Measurements from ENCODE around the gene ATXN7L1.

The ATXN7L1 gene

DNA sequence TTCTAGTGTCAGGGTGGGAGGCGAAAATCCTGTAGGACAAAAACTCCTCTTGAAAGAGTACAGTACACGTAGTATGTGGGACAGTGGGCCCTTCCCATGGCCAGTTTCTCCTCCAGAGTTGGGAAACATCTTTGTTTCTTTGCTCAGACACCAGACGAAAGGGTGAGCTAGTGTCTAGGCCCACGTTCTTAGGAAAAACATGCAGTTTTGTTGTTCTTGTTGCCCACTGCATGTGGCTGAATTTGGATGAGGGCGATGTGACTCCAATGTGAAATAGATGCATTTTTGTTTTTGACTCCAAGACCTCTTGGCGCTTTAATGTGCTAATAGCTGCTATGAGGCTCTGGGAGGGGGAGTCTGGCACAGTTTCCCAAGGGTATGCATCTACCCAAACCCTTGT, 100.8 kb downstream of the ATXN7L1 start:
- DNase-seq, result no peak

DNA sequence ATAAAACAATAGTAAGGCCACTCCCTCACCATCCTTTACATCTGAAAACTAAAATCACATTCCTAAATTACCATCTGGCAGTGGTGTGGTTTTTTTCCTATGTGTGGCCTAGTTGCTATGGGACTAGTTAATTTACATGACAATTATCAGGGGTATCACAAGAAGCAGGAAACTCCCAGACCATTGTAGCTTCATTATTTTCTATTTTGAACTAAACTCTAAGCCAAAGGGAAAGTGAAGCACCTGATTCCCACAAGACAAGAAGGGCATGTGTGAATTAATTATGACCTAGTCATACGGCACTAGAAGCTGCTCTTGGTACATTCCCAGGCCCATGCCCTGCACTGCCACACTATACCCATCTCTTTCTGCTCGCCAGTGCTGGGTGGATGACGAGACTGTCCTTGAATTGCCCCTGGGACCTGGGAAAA, 103.4 kb downstream of the ATXN7L1 start:
- no peak for DNase-seq

DNA sequence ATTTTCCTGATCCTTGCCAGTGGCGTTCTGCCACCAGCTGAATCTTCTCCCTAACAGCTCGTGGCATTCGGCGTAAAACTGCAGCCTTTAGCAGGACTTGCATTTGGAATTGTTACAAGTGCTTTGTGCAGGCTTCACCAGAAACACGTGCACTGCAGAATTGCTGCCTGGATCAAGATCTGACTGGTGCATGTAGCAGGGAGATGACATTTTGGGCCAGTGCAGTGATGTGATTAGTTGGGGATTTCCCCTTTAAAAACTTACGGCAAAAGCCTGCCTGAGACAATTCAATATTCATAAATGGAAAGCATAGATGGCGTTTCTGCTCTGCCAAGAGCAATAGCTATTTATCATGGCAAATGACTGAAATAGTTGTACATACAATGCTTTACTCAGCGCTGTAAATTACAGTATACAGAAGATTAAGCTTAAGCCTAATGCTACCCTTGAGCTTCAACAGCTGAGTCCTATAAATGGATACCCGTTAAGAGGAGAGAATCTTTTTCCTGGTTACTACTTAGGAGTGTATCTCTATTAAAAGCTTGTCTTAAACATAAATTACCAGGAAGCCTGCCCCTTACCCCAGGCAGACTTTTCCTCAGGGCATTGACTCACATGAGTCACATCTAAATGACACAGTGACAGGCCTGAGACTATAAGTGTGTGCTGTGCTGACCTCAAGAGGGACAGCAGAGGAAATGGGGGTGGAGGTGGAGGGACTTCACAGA, 106.3 kb downstream of the ATXN7L1 start:
- peak; percentile 69 for DNase-seq

DNA sequence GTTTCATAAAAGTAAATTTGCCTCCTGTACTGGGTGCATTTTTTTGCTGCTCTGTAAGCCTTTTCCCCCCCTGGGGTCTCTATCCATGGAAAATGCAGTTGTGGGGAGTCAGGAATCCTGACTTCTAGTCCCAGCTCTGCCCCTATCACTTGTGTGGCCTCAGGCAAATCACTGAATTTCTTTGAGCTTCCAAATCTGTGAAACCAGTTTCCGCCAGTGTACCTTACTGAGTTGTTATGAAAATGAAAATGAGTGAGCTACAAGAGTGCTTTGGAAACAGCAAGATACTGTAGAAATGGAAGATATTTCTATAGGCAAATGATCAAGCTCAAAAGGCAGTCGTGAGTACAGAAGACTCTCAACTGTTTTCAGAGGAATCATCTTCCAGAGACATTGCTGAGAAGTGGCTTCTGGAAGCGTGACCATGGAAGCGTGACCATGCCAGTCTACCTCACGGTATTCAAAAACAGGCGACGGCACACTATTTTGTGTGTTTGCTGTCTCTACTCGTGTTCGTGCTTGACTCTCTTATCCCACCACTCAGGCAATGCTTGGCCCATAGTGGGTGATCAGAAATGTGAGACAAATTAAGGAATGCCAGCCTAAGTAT, 107.4 kb downstream of the ATXN7L1 start:
- DNase-seq, result peak; percentile 46

DNA sequence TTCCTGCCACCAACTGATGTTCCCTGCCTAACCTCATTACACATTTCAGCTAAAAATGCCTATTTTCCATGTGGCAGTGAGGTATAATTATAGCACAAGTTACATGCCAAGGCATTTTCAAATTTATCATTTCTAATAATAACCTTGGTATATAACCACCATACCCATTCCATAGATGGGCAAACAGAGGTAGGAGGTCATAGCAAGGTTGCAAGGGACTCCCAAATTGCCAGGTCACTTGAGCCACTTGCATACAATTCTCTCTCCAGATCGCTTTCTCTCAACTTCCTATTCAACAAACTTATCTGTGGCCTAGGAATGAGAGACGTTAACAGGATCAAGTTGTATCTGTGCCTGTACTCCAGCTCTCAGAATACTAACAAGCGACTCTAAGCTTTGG, 108.3 kb downstream of the ATXN7L1 start:
- DNase-seq, result no peak

DNA sequence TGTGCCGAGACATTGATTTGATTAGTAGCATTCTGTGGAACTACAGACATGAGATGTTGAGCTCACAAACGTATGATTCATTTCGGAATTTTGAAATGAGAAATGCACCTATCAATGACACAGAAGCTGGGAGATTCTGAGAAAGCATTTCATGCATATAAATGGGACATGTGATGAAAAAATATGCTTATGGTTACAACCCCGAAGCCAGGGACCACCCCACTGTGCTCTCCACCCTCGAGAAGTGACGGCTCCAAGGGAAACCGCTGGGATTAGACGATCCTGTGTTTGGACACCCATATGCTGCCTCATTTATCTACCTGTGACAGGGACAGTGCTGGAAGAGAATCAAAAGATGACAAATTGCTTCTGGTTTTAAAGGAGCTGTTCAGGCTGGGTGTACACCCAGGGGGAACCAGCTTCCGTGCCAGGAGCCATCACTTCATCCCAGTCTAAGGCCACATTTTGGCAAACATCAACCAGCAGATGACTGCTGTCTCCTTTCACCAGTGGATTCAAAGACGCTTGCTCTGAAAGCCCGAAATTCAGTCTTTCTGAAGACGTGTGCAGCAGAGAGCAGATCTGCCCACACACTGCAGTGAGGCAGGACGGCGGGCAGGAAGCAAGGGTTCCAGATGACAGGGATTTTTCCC, 109.9 kb downstream of the ATXN7L1 start:
- peak; percentile 87 for DNase-seq

DNA sequence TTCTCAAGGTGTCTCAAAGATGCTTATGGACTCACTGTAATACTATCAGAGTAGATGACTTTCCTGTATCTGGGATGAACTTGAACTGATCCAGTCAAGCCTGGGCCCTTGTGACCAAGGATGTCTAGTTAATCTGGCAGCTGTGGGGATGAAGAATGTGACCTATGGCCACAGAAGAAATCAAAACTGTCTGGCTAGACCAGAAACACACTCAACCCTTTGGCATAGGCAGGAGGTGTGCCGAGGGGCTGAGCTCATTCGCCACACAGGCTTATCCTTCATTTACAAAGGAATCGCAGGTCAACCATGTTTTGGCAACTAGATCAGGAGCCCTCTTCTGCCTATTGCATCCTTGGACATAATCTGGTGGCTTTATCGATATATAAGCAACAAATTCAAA, 110.6 kb downstream of the ATXN7L1 start:
- DNase-seq, result no peak

DNA sequence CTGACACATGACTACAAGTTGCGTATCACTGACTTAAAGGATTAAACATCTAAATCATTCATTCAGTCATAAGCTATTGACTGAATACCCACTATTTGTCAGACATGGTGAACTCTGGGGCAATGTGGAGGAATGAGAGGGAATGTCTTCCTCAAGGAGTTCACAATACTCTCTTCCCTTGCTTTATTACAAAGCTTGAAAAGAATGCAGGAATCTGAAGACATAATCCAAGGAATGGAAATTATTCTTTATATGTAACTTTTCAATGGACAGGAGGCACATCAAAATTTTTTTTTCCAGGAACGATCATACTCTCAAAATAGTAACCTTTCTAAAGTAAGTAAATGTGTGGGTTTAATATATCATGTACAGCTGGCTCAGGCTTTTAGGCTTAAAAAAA, 111.9 kb downstream of the ATXN7L1 start:
- DNase-seq, result no peak

DNA sequence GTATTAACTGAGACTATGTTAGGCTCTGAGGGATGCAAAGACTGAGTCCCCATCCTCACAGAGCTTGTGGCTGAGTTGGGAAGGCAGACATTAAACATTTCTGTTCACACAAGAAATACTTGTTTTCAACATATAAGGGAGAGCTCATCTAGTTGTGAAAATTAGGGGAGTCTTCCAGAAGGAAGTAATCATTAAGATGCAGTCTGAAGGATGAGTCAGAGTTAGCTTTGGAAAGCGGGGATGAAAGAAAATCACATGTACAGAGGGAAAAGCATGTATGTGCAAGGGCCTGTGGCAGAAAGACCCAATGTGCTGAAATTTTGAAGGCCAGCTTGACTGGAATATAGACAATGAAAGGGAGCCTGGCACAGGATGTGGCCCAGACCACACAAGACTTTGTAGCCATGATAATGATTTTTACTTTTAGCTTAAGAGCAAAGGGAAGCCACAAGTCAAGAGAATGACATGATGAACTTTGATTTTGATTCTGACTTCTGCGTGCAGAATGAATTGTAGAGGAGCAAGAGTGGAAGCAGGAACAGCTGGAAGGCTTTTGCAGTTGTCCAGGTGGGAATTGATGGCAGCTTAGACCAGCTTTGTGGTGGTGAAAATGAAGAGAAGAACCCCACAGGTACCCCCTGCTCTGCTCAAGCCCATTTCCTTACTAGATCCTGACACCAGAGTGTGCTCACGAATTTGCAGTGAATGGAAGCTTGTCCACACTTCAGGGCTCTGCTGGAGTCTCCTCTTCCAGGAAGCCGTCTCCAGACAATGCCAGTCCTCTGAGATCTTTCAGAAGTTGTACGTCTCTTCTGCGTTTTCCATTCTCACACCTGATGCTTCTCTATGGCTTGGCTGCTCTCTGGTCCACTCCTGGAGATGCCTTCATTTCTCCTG, 115.6 kb downstream of the ATXN7L1 start:
- peak; percentile 32 for DNase-seq

DNA sequence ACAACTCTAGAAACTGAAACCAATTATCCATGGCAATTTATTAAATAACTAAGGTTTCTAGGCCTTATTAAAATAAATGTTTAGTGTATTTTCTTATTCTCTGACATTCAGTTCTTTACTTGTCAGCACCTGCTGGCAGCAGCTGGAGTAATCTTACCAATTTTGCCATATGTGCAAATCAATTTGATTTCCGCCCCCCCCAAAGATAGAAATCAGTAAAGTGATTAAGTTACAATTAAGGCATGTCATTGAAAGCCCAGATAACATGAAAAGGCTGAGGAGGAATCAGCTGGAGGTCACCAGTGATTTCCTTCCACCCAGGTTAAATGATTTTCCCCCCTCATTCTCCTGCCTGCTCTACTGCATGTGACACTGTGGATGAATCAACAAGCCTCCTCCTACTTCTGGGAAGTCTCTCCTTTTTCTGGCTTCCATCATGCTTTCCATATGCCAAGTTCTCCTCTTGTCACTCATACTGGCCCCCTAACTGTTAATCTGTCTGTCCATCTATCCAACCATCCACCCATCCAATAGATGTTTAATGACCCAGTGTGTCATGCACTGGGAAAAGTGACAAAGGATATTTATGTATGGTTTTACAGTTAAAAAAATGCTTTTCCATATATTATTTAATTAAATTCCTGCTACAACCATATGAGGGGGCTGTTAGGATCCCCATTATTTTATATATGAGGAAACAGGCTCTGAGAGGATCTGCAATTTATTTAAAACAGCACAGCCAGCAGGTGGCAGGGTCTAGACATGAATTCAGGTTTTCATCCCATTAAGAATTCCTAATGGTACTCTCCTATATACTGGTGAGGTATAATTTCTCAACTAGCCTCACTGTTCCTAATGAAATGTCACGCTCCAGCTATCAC, 116.5 kb downstream of the ATXN7L1 start:
- peak; percentile 31 for DNase-seq

DNA sequence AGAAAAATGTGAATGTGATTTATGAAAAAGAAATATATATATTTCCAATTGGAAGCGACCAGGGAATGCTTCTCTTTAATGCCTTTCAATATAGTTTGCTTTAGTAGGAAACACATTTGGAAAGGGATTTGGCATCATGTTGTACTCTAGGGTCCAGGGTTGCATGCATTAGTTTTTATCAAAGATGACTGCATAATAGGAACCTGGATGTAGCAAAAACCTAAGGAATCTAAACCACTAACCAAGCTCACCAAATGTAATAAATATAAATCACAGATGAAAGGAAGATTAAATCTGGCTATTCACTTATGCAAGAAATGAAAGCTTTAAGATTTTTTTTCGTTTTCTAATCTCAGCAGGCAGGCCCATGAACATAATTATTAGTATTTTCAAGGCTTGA, 120.0 kb downstream of the ATXN7L1 start:
- no peak for DNase-seq

DNA sequence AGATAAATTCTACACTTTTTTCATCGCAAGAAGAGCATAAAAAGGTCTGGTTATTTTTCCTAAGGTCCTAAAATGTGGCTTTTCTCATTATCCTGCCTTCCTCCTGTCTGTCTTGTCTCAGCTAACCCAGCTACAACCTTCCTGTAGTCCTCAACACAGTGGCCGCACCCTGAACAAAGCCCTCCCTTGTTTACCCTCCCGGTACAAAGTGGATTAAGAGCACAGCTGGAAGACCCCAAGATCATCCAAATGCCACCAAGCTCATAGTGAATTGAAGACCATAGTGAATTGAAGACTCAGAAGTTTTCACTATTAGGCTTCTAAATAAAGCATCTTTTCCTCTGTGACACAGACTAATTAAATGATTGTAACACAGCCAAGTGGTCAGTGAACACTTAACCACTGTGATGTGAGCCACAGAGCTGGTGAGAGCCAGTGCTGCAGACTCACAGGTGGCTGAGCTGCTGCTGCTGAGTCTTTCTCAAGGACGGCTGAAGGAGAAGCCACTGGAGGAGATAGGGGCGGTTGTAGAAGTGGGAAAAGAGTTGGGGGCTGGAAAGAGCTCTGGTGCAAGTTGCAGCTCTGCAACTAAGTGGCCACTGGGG, 123.6 kb downstream of the ATXN7L1 start:
- no peak for DNase-seq

DNA sequence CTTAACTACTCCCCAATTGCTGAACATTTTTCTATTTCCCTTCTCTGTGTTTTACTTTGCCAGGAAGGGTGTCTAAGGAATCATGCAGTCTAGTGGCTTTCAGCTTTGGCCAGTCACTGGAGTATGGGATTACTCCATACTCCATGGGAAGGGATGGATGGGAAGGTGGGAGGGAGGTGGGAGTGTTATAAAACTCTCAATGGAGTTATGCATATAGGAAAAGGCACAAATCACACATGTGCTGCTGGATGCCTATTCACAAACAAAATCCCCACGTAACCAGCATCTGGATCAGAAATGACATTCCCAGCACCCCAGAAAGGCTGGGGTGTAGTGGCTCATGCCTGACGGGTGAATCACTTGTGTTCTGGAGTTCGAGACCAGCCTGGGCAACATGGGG, 125.3 kb downstream of the ATXN7L1 start:
- no peak for DNase-seq

DNA sequence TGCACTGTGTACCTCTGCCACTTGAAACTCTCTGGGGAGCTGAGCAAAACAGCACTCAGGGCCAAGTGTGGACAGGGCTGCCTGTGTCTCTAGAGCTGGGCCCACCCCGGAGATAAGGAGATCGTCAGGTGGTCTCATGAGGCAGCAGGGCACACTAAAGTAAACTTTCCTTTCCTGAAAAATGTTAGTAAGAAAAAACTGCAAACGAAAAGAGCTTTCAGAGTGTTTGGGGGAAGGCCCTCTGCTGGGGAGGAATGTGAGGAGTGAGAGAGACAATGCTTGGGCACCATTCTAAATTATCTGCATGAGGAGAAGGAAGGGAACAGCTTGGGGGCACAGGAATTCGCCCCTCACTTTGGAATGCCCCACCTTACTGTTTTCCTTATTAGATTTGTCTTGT, 127.7 kb downstream of the ATXN7L1 start:
- no peak for DNase-seq

DNA sequence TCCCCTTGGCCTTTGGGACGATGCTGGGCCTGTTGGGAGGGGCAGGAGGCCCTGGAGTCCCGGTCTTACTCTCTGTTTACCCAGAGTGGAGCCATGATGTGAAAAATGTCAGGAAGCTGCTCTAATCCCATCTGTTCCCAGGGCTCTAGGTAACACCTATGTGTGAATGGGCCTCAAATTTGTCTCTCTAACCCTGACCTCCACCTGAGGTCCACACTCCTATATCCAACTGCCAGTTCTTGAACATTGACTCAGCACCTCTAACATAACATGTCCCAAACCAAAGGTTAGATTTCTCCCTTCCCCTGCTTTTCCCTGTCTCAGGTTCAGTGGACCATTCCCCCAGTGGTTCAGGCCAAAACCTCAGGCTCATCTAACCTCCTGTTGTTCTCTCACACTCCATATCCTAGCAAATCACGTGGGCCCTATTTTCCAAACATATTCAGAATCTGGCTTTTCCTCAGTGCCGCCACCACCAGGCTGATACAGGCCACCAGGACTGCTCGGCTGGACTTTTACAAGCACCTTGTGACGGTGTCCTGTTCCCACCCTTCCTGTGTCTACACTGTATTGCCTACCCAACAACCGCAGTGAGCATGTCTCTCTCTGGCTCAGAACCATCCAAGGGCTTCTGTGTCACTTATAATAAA, 130.6 kb downstream of the ATXN7L1 start:
- DNase-seq, result no peak

DNA sequence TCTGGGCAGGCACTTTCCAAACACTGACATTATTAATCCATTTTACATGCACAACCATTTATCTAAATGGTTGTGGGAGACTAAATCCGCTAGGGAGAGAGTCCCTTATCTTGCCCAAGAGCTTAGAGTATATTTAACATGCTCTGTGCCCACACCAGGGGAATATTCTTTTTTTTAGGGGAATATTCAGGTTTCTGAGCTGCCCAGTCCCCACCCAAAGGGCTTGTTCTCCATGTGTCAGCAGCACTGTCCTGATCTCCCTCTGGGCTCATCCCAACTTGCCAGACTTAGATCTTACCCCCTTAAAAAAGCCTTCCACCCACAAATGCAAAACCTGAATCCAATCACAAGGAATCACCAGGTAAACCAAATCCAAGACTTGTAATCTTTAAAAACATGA, 132.1 kb downstream of the ATXN7L1 start:
- no peak for DNase-seq

DNA sequence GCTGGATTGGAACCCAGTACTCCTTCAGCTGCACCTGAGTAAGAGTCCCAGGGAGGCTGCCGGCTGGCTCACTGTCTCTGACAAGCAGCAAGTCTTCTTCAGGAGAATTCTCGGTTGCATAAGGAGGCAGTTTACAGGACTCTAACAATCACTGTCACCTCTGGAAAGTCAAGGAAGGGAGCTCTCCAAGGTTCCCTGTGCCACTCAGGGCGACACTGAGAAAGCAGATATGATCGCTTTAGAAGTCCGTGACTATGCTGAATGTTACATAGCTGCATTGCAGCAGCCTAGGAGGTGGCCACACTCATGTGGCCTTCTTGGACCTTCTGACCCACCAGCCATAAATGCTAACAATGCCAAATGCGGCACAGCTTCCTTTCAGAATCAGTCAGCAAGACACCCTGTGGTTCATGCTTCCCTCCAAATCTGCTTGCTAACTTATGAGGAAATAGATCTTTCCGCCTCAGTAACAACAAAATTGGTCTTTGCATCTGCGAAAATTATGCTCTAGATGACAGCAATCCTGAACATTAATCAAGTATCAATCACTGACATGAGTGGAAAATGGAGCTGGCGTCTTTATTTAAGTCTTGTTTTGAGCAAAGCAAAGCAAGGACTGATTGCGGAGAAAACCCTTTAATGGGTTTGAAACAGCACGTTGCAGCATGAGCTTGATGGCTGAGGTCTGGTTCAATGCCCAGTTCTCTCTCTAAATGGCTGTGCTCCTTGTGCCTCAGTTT, 132.9 kb downstream of the ATXN7L1 start:
- DNase-seq, result peak; percentile 47

DNA sequence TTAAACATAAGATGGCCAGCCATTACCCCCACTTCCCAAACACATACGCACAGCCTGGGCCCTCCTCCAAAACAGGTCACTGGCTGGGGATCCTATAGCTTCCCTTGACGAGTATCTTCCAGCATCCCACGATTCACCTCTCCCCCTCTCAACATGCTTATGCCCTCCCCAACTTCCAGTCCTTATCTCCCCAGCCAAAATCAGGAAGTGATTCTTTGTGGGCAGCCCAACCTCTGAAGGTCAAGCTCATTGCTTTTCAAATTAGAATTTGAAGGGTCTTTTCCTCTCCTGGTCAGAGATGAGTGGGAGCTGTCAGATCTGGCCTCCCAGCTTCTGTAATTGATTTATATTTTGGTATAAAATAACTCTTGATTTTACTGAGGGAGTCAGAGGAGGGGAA, 133.6 kb downstream of the ATXN7L1 start:
- no peak for DNase-seq

DNA sequence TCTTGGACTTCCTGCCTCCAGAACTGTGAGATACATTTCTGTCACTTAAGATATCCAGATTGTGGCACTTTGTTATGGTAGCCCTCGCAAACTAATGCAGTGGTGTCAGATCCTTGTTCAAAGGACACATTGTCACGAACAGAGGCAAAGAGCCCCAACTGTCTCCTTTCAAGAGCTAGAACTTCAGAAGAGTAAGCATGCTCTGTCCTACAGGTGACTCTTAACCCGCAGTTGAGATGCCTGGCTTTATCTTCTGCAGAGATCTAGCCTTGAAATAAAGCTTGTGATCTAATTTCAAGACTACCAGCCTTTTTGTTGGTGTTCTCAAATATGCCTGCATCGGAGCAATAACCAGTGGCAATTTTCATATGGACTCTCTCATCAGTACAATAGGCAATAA, 134.4 kb downstream of the ATXN7L1 start:
- DNase-seq, result no peak

DNA sequence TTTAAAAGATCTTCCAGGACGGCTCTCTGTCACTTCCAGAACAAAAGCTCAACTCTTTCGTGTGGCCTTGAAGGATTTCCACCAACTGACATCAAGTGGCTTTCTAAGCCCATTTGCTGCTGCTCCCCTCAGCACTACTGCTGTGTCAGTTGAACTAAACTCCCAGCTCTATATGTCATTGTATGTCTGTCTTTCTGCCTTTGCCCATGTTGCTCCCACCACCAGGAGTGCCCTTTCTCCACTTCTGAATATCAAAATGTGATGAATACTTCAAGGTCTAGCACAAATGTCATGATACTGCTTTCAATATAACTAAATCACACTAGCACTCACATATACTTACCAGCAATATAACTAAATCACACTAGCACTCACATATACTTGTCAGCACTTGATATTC, 138.3 kb downstream of the ATXN7L1 start:
- no peak for DNase-seq

DNA sequence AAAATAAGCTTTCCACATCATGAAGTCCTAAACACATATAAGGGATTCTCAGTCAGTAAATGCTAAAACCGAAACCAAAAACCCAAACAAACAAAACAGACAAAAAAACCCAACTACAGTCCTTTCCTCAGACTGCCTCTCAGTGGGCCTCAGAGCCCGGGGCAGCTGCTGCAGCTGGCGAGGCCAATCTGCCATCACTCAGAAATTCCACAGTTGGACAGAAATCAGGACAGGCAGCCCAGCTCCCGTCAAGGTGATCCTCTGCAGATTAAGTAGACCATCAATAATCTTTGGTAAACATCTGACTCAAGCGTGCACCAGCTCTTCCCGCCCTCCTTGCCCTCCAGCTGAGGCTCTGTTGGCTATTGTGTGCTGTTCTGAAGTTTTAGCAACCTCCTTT, 142.2 kb downstream of the ATXN7L1 start:
- DNase-seq, result no peak
